ENCODE data around the gene AKAP6. TPM values are rescaled to one million over a fixed set of nuclear protein-coding genes. Genes with fewer than 3 reads are reported as not detected.

The AKAP6 gene
- total RNA-seq (1 to 10 TPM; 3.7 to 6.9 TPM), polyA plus RNA-seq (ENCODE audit: insufficient read length in 6 of 6) (1 to 10 TPM; 4.1 to 7.2 (median 6.0) TPM)
- long read RNA-seq, donor 1, partial matches to known transcripts = 0 of 1 reads
- long read RNA-seq, donor 1, other reads (novel, unspliced or antisense) = 0 of 1 reads
- long read RNA-seq, donor 2 = 0 reads
- long read RNA-seq, donor 3 = 0 reads
- long read RNA-seq, donor 4 = 0 reads
- long read RNA-seq, donor 5, partial matches to known transcripts = 0 of 1 reads
- long read RNA-seq, donor 5, other reads (novel, unspliced or antisense) = 0 of 1 reads
- long read RNA-seq, donor 6, partial matches to known transcripts = 0 of 1 reads
- long read RNA-seq, donor 6, other reads (novel, unspliced or antisense) = 0 of 1 reads
- long read RNA-seq, donor 7, partial matches to known transcripts = 0 of 1 reads
- long read RNA-seq, donor 7, other reads (novel, unspliced or antisense) = 0 of 1 reads
- long read RNA-seq, donor 8 = 0 reads
- long read RNA-seq, donor 9 = 0 reads
- long read RNA-seq, donor 10 = 0 reads
- long read RNA-seq, donor 11, full-length matches to known transcripts = 5 of 60 reads
- long read RNA-seq, donor 11, partial matches to known transcripts = 55 of 60 reads
- long read RNA-seq, donor 11, other reads (novel, unspliced or antisense) = 0 of 60 reads
- long read RNA-seq, donor 12 = 0 reads

- DNase-seq = no peak
- Histone ChIP-seq H3K27me3 (no peaks in the 10 kb centered on the region), H3K4me3 (no peak within 1 kb of the TSS), H3K36me3 (no peaks in the 10 kb centered on the region), H3K4me1 (no peaks in the 10 kb centered on the region), H3K9me3 (no peaks in the 10 kb centered on the region), H3K27ac (no peak within 1 kb of the TSS)
- TF ChIP-seq CTCF (IDR thresholded peaks at IDR 0.05) = no peak
- ATAC-seq = no peak
- intact Hi-C loops (cut with DNase I) = no loop called here
Measured at GRCh38 chr14:32329146-32329545, at the start of gene AKAP6. Gene AKAP6 (plus strand): TSS chr14:32329298. CDS start chr14:32433494, 104,196 bp downstream.

- TF ChIP-seq CTCF (IDR thresholded peaks at IDR 0.05) = no peak
- Histone ChIP-seq H3K4me1 (no peaks in the 10 kb centered on the region), H3K27me3 (no peaks in the 10 kb centered on the region), H3K27ac (no peak overlapping the region), H3K9me3 (peaks cover 0 to 21% of the 10 kb centered on the region in 2 donors), H3K36me3 (no peaks in the 10 kb centered on the region), H3K4me3 (no peak overlapping the region)
- intact Hi-C loops (cut with DNase I) = no loop called here
- ATAC-seq (no peak), DNase-seq (no peak)
Measured at GRCh38 chr14:32286602-32287001, 42.5 kb upstream of the AKAP6 start.

- Histone ChIP-seq H3K27ac (no peak overlapping the region), H3K9me3 (no peaks in the 10 kb centered on the region), H3K27me3 (no peaks in the 10 kb centered on the region), H3K4me1 (no peaks in the 10 kb centered on the region), H3K4me3 (no peak overlapping the region), H3K36me3 (no peaks in the 10 kb centered on the region)
- no peak for DNase-seq
- intact Hi-C loops (cut with DNase I) = no loop called here
- no peak for TF ChIP-seq CTCF (IDR thresholded peaks at IDR 0.05)
- no peak for ATAC-seq
Measured at GRCh38 chr14:32296366-32296765, 32.7 kb upstream of the AKAP6 start.

GRCh38 chr14:32298346-32298745 lies 30.8 kb upstream of the AKAP6 start:
- H3K4me1 ChIP-seq = no peaks in the 10 kb centered on the region

More at GRCh38 chr14:32298346-32298745, 30.8 kb upstream of the AKAP6 start:
- H3K4me3 ChIP-seq = no peak overlapping the region
- no peak overlapping the region for H3K27ac ChIP-seq
- H3K36me3 ChIP-seq = no peaks in the 10 kb centered on the region
- DNase-seq (no peak), ATAC-seq (no peak)
- TF ChIP-seq CTCF (IDR thresholded peaks at IDR 0.05) = no peak
- no peaks in the 10 kb centered on the region for H3K27me3 ChIP-seq
- intact Hi-C loops (cut with DNase I) = no loop called here
- H3K9me3 ChIP-seq = no peaks in the 10 kb centered on the region
